Right cardiac atrium (tissue), 5 donors: ENCODE data around the gene OPRD1. TPM values are rescaled to one million over a fixed set of nuclear protein-coding genes. Genes with fewer than 3 reads are reported as not detected.
A peak's percentile ranks its signal among the peaks of the same experiment; 100 is the strongest.

Experiments used
- ATAC-seq, 2 donors: fragments of 200-7000 bp; cut with Tn5 transposase; one replicate each; pipeline versions ENCODE4 v1.8.0 to v1.9.1; 2020; ENCODE audit warnings: moderate library complexity in 2 of 2, mild to moderate bottlenecking in 1 of 2
- DNase-seq, 3 donors: peaks; one replicate each; pipeline ENCODE4 v3.0.0-alpha.2; 2020
- H3K27ac ChIP-seq: one replicate; pipeline ENCODE4 v1.5.1; 2013; ENCODE audit warnings: mild to moderate bottlenecking, low read length, control low read depth, moderate library complexity
- H3K27me3 ChIP-seq: one replicate; pipeline ENCODE4 v1.6.1; 2013; ENCODE audit not compliant: control insufficient read depth, insufficient read depth
- H3K4me1 ChIP-seq: one replicate; pipeline ENCODE4 v1.6.1; 2013; ENCODE audit warnings: low read length; ENCODE audit not compliant: control insufficient read depth, insufficient read depth
- H3K4me3 ChIP-seq: one replicate; pipeline ENCODE4 v1.5.1; 2013; ENCODE audit warnings: low read length, control low read depth
- H3K9me3 ChIP-seq: one replicate; pipeline ENCODE4 v1.6.1; 2013; ENCODE audit warnings: low read length; ENCODE audit not compliant: control insufficient read depth
- WGBS: extraction: QIAGEN DNeasy Blood & Tissue Kit; methylation state at CpG from one replicate; pipeline ENCODE4 v1.1.7; 2013; 5-methylcytosine and 5-hydroxymethylcytosine counted together
- intact Hi-C, 4 donors: fragments of 100-400 bp; cut with DNase I; formaldehyde crosslinking; loops; one replicate each; pipeline versions ENCODE4 v1.11.0 to v1.14.0; 2022 to 2023
- polyA plus RNA-seq: library from polyadenylated mRNA; stranded (reverse); fragments of 200-250 nt; gene quantifications from one replicate; pipeline ENCODE4 v1.2.3, GENCODE V29; 2013
- total RNA-seq, 4 donors: library from RNA; stranded (reverse); fragmentation: NEBNext Ultra II Directional; extraction: Animal tissue kit (Norgen Biotek cat#: 25700); gene quantifications; one replicate each; pipeline ENCODE4 v1.2.1, GENCODE V29; 2021
- donor health status: healthy with polysubstance abuse.
- donor health status: DM: no; HTN: yes; CAD: no.
- donor health status: DM: no; HTN: no; CAD: no.
- donor health status: DM: no; HTN: yes; CAD: no; lungs with severe emphysema.
- donor health status: DM: yes; HTN: yes; CAD: no.

The OPRD1 gene
- total and polyA plus RNA-seq, 5 donors, result under 0.01 TPM; not detected in 4

DNA sequence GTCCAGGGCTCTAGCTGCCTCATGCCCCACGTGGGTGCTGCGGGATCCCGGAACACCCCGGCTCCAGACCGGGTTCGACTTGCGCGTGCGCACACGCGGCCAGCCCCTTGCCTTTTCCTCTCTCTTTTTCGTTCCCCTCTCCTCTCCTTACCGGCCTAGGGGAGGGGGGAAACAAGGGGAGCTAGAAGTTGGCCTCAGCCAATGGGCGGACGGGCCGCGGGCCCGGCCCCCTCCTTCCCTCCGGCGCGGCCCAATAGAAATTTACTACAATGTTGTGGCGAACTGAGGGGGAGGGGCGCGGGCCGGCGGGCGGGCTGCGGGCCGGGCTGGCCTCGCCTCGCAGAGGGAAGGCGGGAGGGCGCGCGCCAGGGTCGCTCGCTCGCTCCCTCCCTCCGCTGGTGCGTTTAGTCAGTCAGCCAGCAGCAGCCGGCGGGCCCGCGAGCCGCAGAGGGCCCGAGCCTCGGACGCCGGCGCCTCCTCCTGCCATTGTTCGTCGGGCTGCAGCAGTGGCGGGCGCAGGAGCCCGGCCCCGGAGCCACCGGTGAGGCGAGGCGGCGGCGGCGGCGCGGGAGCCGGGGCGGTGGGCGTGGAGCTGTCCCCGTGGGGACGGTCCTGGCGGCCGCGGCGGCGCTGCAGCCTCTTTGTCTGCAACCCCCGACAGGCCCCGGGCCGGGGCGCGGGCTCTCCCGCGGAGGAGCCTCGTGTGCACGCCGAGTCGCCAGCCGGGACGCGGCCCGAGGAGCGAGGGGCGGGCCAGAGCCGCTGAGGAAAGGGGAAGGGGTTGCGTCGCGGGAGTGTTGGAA is 102.5 kb downstream of the OPRD1 start, which contains the start of gene EPB41:
Gene EPB41 (plus strand): TSS at position 342 of the 803 bp plus-strand sequence. CDS start 72,869 bp downstream, outside the sequence.
- Histone ChIP-seq H3K27ac (peak within 1 kb of the TSS; percentile 13), H3K27me3 (no peaks in the 10 kb centered on the region), H3K4me1 (peaks cover 4% of the 10 kb centered on the region), H3K9me3 (no peaks in the 10 kb centered on the region), H3K4me3 (peak within 1 kb of the TSS; percentile 71)
- DNase-seq, result peak; percentile 89 to 96 (median 96)
- peak; percentile 98 for ATAC-seq
- intact Hi-C loops, result no loop called here
- WGBS, result under 1% methylated on average over 95 of the region's 95 CpGs

DNA sequence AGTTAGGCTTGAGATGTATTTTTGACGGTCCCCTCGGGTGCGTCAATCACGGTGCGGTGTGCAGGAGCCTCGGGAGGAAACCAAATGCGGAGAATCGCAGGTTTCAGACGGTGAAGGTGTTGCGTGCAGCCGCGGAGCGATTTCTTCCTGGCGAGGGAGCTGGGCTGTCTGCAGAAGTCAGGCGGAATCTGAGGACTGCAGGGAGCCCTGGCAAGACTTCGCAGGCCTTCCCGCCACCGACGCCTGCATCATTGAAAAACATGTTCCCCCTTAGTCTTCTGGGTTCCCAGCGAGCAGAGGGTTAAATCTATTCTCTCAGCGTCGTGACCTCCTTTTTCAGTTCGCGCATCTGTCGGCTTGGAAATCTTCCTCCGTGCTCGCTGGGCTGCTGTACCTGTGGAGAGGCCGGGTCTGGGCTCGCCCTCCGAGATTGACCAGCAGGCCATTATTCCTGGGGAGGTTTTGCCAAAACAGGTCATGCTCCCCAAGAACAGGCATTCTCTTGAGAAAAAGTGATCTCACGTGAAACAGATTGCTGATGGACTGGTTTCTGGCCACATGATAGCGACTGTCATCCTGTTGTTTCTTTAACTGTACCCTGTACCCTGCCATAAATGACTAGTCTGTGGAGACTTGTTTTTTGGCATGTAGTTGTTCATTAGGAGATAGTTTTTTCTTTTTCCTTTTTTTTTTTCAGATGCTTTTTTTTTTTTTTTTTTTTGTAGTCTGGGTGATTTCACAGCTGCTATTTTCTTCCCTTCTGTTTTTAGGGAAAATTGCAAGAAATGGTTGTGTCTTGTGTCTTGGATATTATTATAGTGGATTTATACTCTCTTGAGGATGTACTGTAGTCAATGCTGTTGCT is 103.3 kb downstream of the OPRD1 start:
- Histone ChIP-seq H3K4me1 (peaks cover 4% of the 10 kb centered on the region), H3K4me3 (peak overlapping the region; percentile 71)

DNA sequence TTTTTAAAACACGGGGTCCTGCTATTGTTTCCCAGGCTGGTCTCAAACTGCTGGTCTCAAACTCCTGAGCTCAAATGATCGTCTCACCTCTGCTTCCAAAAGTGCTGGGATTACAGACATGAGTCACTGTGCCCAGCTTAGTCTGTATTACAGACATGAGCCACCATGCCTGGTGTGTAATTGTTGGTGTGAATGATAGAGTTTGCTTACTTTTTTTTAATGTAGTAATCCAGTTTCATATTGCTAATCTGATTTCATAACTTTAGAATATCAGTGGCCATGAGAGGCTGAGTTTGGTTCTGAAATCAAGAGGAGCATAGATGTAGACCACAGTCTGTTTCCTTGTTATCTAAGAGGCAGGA is 105.8 kb downstream of the OPRD1 start:
- 86% methylated on average over 2 of the region's 2 CpGs for WGBS
- Histone ChIP-seq H3K4me1 (peaks cover 4% of the 10 kb centered on the region), H3K27ac (no peak overlapping the region), H3K4me3 (no peak overlapping the region), H3K9me3 (no peaks in the 10 kb centered on the region), H3K27me3 (no peaks in the 10 kb centered on the region)
- intact Hi-C loops, result no loop called here
- no peak for DNase-seq
- ATAC-seq, result no peak

More for the DNA sequence above, 103.3 kb downstream of the OPRD1 start:
- Histone ChIP-seq H3K27me3 (no peaks in the 10 kb centered on the region), H3K9me3 (no peaks in the 10 kb centered on the region), H3K27ac (peak overlapping the region; percentile 13)
- 6% methylated on average over 32 of the region's 32 CpGs for WGBS
- intact Hi-C loops, result no loop called here
- no peak for DNase-seq
- ATAC-seq, result no peak

Other genes starting within 250 kb of the OPRD1 start
- 1 to 10 TPM; 1.3 to 1.8 (median 1.4) TPM for gene RAB42, start 219.9 kb upstream of the OPRD1 start, total RNA-seq
- gene RAB42, start 219.9 kb upstream of the OPRD1 start, polyA plus RNA-seq, result 0.59 TPM
- gene TAF12, start 169.1 kb upstream of the OPRD1 start, total RNA-seq, result 10 to 100 TPM; 17.2 to 23.7 (median 21.9) TPM
- 34.0 TPM for gene TAF12, start 169.1 kb upstream of the OPRD1 start, polyA plus RNA-seq
- not detected for gene RNU11, start 163.6 kb upstream of the OPRD1 start, total RNA-seq
- gene RNU11, start 163.6 kb upstream of the OPRD1 start, polyA plus RNA-seq, result not detected
- 1 to 10 TPM; 6.9 to 7.7 (median 7.3) TPM for gene GMEB1, start 143.4 kb upstream of the OPRD1 start, total RNA-seq
- gene GMEB1, start 143.4 kb upstream of the OPRD1 start, polyA plus RNA-seq, result 2.9 TPM
- gene YTHDF2, start 75.2 kb upstream of the OPRD1 start, total RNA-seq, result 10 to 100 TPM; 34.0 to 43.3 (median 36.1) TPM
- 27.2 TPM for gene YTHDF2, start 75.2 kb upstream of the OPRD1 start, polyA plus RNA-seq
- 10 to 100 TPM; 14.2 to 21.1 (median 18.4) TPM for gene EPB41, start 102.4 kb downstream of the OPRD1 start, total RNA-seq
- 8.9 TPM for gene EPB41, start 102.4 kb downstream of the OPRD1 start, polyA plus RNA-seq